Hepatocyte (in vitro differentiated cells): ENCODE measurements around the gene LPP. TPM values are rescaled to one million over a fixed set of nuclear protein-coding genes. Genes with fewer than 3 reads are reported as not detected.

Source experiments
- DNase-seq: peaks from one replicate; pipeline ENCODE4 v3.0.0-alpha.2; 2016; ENCODE audit warnings: low spot score
- H2AFZ ChIP-seq: fragments of 200-600 bp; sonication (generic); 2 replicates; pipeline ENCODE4 v1.6.0; 2016; ENCODE audit warnings: antibody characterized with exemption, mild to moderate bottlenecking
- H3K27ac ChIP-seq: fragments of 200-600 bp; sonication (generic); 2 replicates; pipeline ENCODE4 v1.5.1; 2016; ENCODE audit warnings: mild to moderate bottlenecking
- H3K27me3 ChIP-seq: fragments of 200-600 bp; sonication (generic); 2 replicates; pipeline ENCODE4 v1.6.1; 2016
- H3K36me3 ChIP-seq: fragments of 200-600 bp; sonication (generic); replicated peaks from 2 replicates; pipeline ENCODE4 v1.5.1; 2016; ENCODE audit warnings: low read depth; ENCODE audit not compliant: insufficient read depth
- H3K4me1 ChIP-seq: fragments of 200-600 bp; sonication (generic); 2 replicates; pipeline ENCODE4 v1.5.1; 2016; ENCODE audit warnings: mild to moderate bottlenecking, moderate library complexity; ENCODE audit not compliant: insufficient read depth
- H3K4me2 ChIP-seq: fragments of 200-600 bp; sonication (generic); 2 replicates; pipeline ENCODE4 v1.6.0; 2016
- H3K4me3 ChIP-seq: fragments of 200-600 bp; sonication (generic); 2 replicates; pipeline ENCODE4 v1.5.1; 2016; ENCODE audit warnings: mild to moderate bottlenecking
- H3K79me2 ChIP-seq: fragments of 200-600 bp; sonication (generic); 2 replicates; pipeline ENCODE4 v1.6.0; 2017; ENCODE audit warnings: mild to moderate bottlenecking
- H3K9me2 ChIP-seq: fragments of 200-600 bp; sonication (generic); replicated peaks from 2 replicates; pipeline ENCODE4 v1.6.0; 2017; ENCODE audit warnings: mild to moderate bottlenecking; ENCODE audit not compliant: insufficient read depth
- H3K9me3 ChIP-seq: fragments of 200-600 bp; sonication (generic); 2 replicates; pipeline ENCODE4 v1.5.1; 2016; ENCODE audit warnings: low read depth, mild to moderate bottlenecking
- H4K20me1 ChIP-seq: fragments of 200-600 bp; sonication (generic); 2 replicates; pipeline ENCODE4 v1.6.0; 2016; ENCODE audit warnings: mild to moderate bottlenecking; ENCODE audit not compliant: insufficient read depth, poor library complexity, severe bottlenecking
- EZH2 ChIP-seq: fragments of 200-600 bp; sonication (generic); IDR thresholded peaks from 2 replicates; pipeline ENCODE4 v1.6.1; 2016; ENCODE audit warnings: antibody characterized with exemption, mild to moderate bottlenecking, borderline replicate concordance
- EZH2phosphoT487 ChIP-seq: fragments of 200-600 bp; sonication (generic); IDR thresholded peaks from one replicate; pipeline ENCODE4 v1.6.1; 2018; ENCODE audit warnings: antibody characterized with exemption, mild to moderate bottlenecking, low read depth, moderate library complexity; ENCODE audit not compliant: unreplicated experiment, severe bottlenecking
- whole genome bisulfite sequencing: methylation state at CpG from one replicate; pipeline ENCODE4 v1.1.6; 2016; ENCODE audit warnings: low lambda C conversion rate; ENCODE audit errors: missing lambda C conversion rate; 5-methylcytosine and 5-hydroxymethylcytosine counted together
- polyA plus RNA-seq: library from polyadenylated mRNA; unstranded; fragments of >200 nt; fragmentation: Nextera tagmentation; extraction: Ambion mirVana; gene quantifications from 2 replicates; pipeline ENCODE4 v1.2.1, GENCODE V29; 2016
- total RNA-seq: library from RNA; depleted of rRNA; stranded (reverse); fragments of >200 nt; gene quantifications from 2 replicates; pipeline ENCODE4 v1.2.3, GENCODE V29; 2014
- TF ChIP-seq, protein P1 (sequence below): fragments of 200-600 bp; sonication (generic); IDR thresholded peaks from 2 replicates; pipeline ENCODE4 v1.5.1; 2016; ENCODE audit warnings: antibody characterized with exemption, mild to moderate bottlenecking; ENCODE audit not compliant: poor library complexity

Gene LPP
- total and polyA plus RNA-seq, 2 experiments from 2014 or later, result 53.2 to 73.8 TPM

DNA sequence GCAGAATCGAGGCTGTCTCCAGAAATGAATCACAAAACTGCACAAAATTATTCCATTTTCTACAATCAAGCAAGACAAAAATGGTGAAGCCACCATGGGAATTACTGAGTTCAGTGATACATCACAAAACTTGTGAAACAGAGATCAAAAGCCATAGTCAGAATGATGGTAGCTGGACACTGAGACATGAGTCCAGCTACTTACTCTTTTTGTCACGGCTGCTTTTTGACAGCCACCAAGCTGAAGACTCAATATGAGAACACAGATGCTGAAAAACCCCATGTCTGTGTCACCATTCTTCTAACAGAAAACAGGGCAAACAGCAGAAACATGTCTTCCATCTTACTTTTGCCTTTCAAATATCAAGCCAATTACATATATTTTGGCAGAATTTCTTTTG lies 237.6 kb downstream of the LPP start:
- 93% methylated on average over 2 of the region's 2 CpGs for WGBS
- H3K27ac ChIP-seq, result no peak overlapping the region
- peaks cover 18% of the 10 kb centered on the region for H3K4me1 ChIP-seq
- H3K79me2 ChIP-seq, result peaks cover 92% of the 10 kb centered on the region
- no peaks in the 10 kb centered on the region for H3K9me3 ChIP-seq
- no peak overlapping the region for H3K4me3 ChIP-seq
- H3K4me2 ChIP-seq, result no peak overlapping the region
- H3K9me2 ChIP-seq, result no peaks in the 10 kb centered on the region
- H2AFZ ChIP-seq, result no peak overlapping the region
- H4K20me1 ChIP-seq, result peaks cover 3% of the 10 kb centered on the region
- no peak for DNase-seq
- no peaks in the 10 kb centered on the region for H3K36me3 ChIP-seq
- no peaks in the 10 kb centered on the region for H3K27me3 ChIP-seq
- TF ChIP-seq, protein P1, sequence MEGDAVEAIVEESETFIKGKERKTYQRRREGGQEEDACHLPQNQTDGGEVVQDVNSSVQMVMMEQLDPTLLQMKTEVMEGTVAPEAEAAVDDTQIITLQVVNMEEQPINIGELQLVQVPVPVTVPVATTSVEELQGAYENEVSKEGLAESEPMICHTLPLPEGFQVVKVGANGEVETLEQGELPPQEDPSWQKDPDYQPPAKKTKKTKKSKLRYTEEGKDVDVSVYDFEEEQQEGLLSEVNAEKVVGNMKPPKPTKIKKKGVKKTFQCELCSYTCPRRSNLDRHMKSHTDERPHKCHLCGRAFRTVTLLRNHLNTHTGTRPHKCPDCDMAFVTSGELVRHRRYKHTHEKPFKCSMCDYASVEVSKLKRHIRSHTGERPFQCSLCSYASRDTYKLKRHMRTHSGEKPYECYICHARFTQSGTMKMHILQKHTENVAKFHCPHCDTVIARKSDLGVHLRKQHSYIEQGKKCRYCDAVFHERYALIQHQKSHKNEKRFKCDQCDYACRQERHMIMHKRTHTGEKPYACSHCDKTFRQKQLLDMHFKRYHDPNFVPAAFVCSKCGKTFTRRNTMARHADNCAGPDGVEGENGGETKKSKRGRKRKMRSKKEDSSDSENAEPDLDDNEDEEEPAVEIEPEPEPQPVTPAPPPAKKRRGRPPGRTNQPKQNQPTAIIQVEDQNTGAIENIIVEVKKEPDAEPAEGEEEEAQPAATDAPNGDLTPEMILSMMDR, result no peak
- TF ChIP-seq EZH2 (no peak), EZH2phosphoT487 (no peak)

DNA sequence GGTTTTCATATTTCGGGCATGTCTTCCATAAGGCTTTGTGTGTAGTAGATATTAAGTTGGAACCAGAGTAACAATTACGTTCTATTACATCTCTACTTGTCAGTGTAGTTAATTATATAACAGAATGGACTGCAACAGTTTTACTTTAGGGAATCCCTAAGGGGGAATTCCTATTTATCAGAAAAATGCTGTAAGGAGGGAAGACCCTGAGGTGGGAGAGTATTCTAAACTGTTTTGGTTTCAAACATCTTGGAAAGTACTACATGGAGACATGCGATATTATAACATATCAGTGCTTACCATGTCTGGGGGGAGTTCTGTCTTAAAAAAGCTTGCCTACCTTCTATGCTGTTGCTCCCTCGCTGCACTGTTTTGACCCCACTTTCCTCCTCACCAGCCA lies 238.1 kb downstream of the LPP start:
- H4K20me1 ChIP-seq, result peaks cover 3% of the 10 kb centered on the region
- no peak for DNase-seq
- no peaks in the 10 kb centered on the region for H3K27me3 ChIP-seq
- peaks cover 21% of the 10 kb centered on the region for H3K4me1 ChIP-seq
- 94% methylated on average over 4 of the region's 4 CpGs for WGBS
- peaks cover 93% of the 10 kb centered on the region for H3K79me2 ChIP-seq
- no peak overlapping the region for H3K4me3 ChIP-seq
- H2AFZ ChIP-seq, result no peak overlapping the region
- no peak overlapping the region for H3K27ac ChIP-seq
- H3K4me2 ChIP-seq, result no peak overlapping the region
- no peaks in the 10 kb centered on the region for H3K36me3 ChIP-seq
- TF ChIP-seq EZH2 (no peak), EZH2phosphoT487 (no peak)
- TF ChIP-seq, protein P1, result no peak
- H3K9me2 ChIP-seq, result no peaks in the 10 kb centered on the region
- H3K9me3 ChIP-seq, result no peaks in the 10 kb centered on the region

DNA sequence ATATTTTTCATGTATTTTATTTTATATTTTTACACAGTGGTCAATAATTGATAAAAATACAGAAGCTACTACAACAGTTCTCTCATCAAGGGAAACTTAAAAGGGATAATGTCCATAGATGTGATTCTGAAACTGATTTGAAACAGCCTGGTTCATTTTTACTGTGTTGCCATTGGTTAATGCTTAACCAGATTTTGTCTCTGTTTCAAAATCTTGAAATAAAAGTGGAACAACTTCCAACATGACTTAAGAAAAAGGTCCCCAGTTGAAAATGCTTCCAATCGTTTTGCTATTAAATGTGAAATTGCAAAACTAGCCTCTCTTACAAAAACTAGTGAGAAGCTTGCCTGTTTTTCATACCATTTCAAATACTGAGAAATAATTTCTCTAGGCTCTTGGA lies 240.7 kb downstream of the LPP start:
- no peaks in the 10 kb centered on the region for H3K27me3 ChIP-seq
- TF ChIP-seq EZH2 (no peak), EZH2phosphoT487 (no peak)
- TF ChIP-seq, protein P1, result no peak
- H3K79me2 ChIP-seq, result peaks cover 91% of the 10 kb centered on the region
- no peaks in the 10 kb centered on the region for H3K9me3 ChIP-seq
- H3K4me1 ChIP-seq, result peaks cover 30% of the 10 kb centered on the region
- WGBS, result 75% methylated on average over 1 of the region's 1 CpG
- no peak for DNase-seq
- peaks cover 3% of the 10 kb centered on the region for H4K20me1 ChIP-seq
- H2AFZ ChIP-seq, result no peak overlapping the region
- peak overlapping the region; percentile 36 for H3K4me2 ChIP-seq
- H3K4me3 ChIP-seq, result no peak overlapping the region
- no peaks in the 10 kb centered on the region for H3K36me3 ChIP-seq
- no peaks in the 10 kb centered on the region for H3K9me2 ChIP-seq
- no peak overlapping the region for H3K27ac ChIP-seq

DNA sequence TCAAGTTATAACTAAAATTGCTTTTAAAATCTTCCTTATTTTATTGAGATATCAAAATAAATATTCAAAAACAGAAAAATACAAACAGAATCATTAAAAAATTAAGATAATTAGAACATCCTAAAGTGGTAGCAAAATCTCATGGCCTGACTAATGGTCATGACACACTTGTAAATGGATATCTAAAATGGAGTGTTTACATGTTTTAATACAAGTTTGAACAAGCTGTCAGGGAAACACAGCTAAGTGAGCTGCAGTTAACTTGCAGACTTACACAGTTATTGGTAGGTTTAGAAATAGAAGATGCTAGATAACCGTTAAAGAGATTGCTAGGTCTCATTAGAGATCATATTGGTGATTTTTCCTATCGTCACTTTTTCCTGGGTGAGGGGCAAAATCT lies 242.3 kb downstream of the LPP start:
- TF ChIP-seq EZH2 (no peak), EZH2phosphoT487 (no peak)
- TF ChIP-seq, protein P1, result no peak
- Histone ChIP-seq H3K4me3 (no peak overlapping the region), H3K4me1 (peaks cover 23% of the 10 kb centered on the region), H3K27ac (no peak overlapping the region), H2AFZ (no peak overlapping the region), H3K36me3 (no peaks in the 10 kb centered on the region), H3K4me2 (no peak overlapping the region), H3K9me3 (no peaks in the 10 kb centered on the region), H3K79me2 (peaks cover 91% of the 10 kb centered on the region), H3K9me2 (no peaks in the 10 kb centered on the region), H3K27me3 (no peaks in the 10 kb centered on the region), H4K20me1 (peaks cover 3% of the 10 kb centered on the region)
- no peak for DNase-seq
- WGBS, result 77% methylated on average over 2 of the region's 2 CpGs
